HEK293T (cell line): ENCODE results near the gene P2RX3.

Experiments used
- CTCF ChIA-PET: fragments of 350-600 bp; formaldehyde crosslinking; extraction: SDS; loops from one replicate; lab custom pipeline; 2021; ENCODE audit warnings: antibody characterized with exemption, inconsistent platforms; lab: Yijun Ruan, JAX
- POLR2A ChIA-PET: fragments of 350-600 bp; formaldehyde crosslinking; extraction: SDS; loops from one replicate; lab custom pipeline; 2020; ENCODE audit warnings: antibody characterized with exemption, inconsistent platforms; lab: Yijun Ruan, JAX
- DNase-seq: peaks from one replicate; pipeline ENCODE4 v3.0.0; 2012; ENCODE audit warnings: mixed read lengths; ENCODE audit errors: extremely low spot score
- ARNT ChIP-seq: fragments of 450-650 bp; IDR thresholded peaks from 2 replicates; pipeline ENCODE4 v1.6.1; 2017; ENCODE audit warnings: mild to moderate bottlenecking
- BHLHE40 ChIP-seq: fragments of 450-650 bp; IDR thresholded peaks from 2 replicates; pipeline ENCODE4 v1.6.1; 2016; ENCODE audit warnings: mild to moderate bottlenecking, moderate library complexity, borderline replicate concordance
- CTBP1 ChIP-seq: fragments of 450-650 bp; IDR thresholded peaks from 2 replicates; pipeline ENCODE4 v1.6.1; 2016; ENCODE audit warnings: borderline replicate concordance
- ELF4 ChIP-seq: fragments of 450-650 bp; IDR thresholded peaks from 2 replicates; pipeline ENCODE4 v1.6.1; 2017; ENCODE audit warnings: antibody characterized with exemption
- FOXA1 ChIP-seq: fragments of 450-650 bp; IDR thresholded peaks from 2 replicates; pipeline ENCODE4 v1.6.1; 2016; ENCODE audit warnings: mild to moderate bottlenecking
- FOXK2 ChIP-seq: fragments of 450-650 bp; IDR thresholded peaks from 2 replicates; pipeline ENCODE4 v1.6.1; 2016; ENCODE audit warnings: mild to moderate bottlenecking
- FOXM1 ChIP-seq: fragments of 450-650 bp; IDR thresholded peaks from 2 replicates; pipeline ENCODE4 v1.6.1; 2017; ENCODE audit warnings: mild to moderate bottlenecking, borderline replicate concordance
- HDGF ChIP-seq: fragments of 450-650 bp; IDR thresholded peaks from 2 replicates; pipeline ENCODE4 v1.6.1; 2017; ENCODE audit warnings: antibody characterized with exemption, borderline replicate concordance
- L3MBTL2 ChIP-seq: fragments of 450-650 bp; conservative IDR thresholded peaks from 2 replicates; pipeline ENCODE4 v1.6.1; 2016; ENCODE audit warnings: mild to moderate bottlenecking
- LEF1 ChIP-seq: fragments of 450-650 bp; IDR thresholded peaks from 2 replicates; pipeline ENCODE4 v1.6.1; 2017; ENCODE audit warnings: mild to moderate bottlenecking, borderline replicate concordance
- NFRKB ChIP-seq: fragments of 450-650 bp; IDR thresholded peaks from 2 replicates; pipeline ENCODE4 v1.6.1; 2016; ENCODE audit warnings: mild to moderate bottlenecking, moderate library complexity
- SP1 ChIP-seq: fragments of 450-650 bp; IDR thresholded peaks from 2 replicates; pipeline ENCODE4 v1.6.1; 2017
- SUZ12 ChIP-seq: fragments of 450-650 bp; IDR thresholded peaks from 2 replicates; pipeline ENCODE4 v1.6.1; 2016; ENCODE audit warnings: mild to moderate bottlenecking
- TARDBP ChIP-seq: fragments of 450-650 bp; IDR thresholded peaks from 2 replicates; pipeline ENCODE4 v1.6.1; 2016
- ZNF384 ChIP-seq: fragments of 450-650 bp; IDR thresholded peaks from 2 replicates; pipeline ENCODE4 v1.6.1; 2016
- TF ChIP-seq, protein P1 (sequence below): fragments of 450-650 bp; IDR thresholded peaks from 2 replicates; pipeline ENCODE4 v1.6.1; 2016

The P2RX3 gene

DNA sequence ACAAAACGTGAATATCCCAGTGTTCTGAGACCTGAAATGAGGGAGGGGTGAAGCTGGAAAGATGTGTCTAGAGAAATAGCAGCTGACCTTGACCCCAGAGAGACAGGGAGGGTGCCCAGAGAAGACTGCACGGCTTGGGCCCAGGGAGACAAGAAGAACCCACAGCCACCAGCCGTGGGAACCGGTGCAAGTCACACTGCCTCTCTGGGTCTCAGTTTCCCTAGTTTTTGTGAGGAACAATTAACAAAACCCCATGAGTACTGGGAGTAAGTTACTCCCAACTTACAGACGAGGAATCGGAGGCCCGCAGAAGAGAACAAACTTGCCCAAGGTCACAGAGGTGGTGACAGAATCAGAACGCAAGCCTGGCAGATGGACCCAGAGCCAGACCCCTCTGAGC is 32.6 kb upstream of the P2RX3 start:
- ChIA-PET POLR2A (no interaction called here), CTCF (no interaction called here)
- no peak for DNase-seq
- TF ChIP-seq ZNF384 (no peak), ELF4 (no peak), FOXA1 (no peak), SUZ12 (no peak), BHLHE40 (no peak), SP1 (no peak), FOXM1 (no peak), FOXK2 (no peak), L3MBTL2 (no peak), LEF1 (no peak), CTBP1 (no peak)

DNA sequence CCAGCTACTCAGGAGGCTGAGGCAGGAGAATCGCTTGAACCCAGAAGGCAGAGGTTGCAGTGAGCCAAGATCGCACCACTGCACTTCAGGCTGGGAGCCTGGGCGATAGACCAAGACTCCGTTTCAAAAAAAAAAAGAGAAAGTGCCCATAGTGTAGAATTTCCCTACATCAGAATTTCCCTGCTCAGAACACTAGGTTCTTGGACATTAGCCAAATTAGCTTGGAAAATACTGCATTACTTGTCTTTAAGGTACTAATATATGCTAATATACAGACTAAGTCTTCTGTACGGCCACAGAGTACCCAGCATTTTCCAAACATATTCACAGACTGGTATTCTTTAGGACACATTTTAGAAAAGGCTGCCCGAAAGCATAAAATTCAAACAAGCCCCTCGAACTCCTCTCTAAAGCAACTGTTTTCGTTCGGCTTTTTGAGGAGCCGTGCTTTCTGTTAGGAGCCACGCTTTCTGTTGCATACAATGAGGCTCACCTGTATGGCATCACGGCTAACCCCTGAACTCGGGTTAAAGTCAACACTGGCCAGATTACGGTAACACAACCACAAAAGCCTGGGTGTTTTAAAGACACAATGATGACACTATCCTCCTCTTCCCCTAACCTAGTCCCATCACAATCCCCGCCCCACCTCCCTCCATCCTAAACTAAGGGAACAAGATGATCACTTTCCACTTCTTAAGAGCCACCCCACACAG is 31.8 kb upstream of the P2RX3 start:
- no peak for DNase-seq
- TF ChIP-seq ELF4 = no peak
- POLR2A ChIA-PET = no interaction called here
- CTCF ChIA-PET = no interaction called here

DNA sequence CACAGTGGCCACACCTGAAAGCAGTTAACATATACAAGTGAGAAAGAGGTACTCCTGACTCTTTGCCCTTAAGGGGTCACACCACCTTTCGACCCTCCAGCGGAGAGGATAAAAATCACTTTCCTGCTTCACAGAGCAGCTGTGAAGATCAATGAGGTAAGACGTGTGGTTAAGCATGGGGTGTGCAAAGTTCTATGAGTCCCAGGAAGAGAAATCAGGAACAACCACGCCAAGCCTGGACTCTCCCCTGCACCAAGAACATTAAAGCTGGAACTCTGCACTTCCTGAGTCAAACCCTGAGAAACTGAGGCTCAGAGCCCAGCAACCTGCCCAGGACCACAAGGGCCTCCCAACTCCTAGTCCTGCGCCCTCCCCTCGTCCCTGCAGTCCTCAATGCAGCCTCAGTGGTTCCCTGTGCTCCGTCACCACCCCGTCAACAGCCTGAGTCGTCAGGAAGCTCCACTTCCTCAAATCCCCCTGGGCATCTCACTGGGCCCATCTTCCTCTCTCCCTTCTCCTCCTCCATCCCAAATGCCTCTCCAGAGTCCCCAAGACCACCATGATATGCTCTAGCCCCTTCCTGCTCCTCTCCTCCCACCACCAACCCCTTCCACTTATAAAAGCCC is 31.1 kb upstream of the P2RX3 start:
- ChIA-PET POLR2A (no interaction called here), CTCF (no interaction called here)
- DNase-seq = no peak
- TF ChIP-seq NFRKB (no peak), ELF4 (no peak), L3MBTL2 (no peak), CTBP1 (no peak), LEF1 (no peak), TARDBP (no peak), ZNF384 (no peak), HDGF (no peak), SUZ12 (no peak), BHLHE40 (no peak), SP1 (no peak)
- TF ChIP-seq, protein P1, sequence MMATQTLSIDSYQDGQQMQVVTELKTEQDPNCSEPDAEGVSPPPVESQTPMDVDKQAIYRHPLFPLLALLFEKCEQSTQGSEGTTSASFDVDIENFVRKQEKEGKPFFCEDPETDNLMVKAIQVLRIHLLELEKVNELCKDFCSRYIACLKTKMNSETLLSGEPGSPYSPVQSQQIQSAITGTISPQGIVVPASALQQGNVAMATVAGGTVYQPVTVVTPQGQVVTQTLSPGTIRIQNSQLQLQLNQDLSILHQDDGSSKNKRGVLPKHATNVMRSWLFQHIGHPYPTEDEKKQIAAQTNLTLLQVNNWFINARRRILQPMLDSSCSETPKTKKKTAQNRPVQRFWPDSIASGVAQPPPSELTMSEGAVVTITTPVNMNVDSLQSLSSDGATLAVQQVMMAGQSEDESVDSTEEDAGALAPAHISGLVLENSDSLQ = no peak

DNA sequence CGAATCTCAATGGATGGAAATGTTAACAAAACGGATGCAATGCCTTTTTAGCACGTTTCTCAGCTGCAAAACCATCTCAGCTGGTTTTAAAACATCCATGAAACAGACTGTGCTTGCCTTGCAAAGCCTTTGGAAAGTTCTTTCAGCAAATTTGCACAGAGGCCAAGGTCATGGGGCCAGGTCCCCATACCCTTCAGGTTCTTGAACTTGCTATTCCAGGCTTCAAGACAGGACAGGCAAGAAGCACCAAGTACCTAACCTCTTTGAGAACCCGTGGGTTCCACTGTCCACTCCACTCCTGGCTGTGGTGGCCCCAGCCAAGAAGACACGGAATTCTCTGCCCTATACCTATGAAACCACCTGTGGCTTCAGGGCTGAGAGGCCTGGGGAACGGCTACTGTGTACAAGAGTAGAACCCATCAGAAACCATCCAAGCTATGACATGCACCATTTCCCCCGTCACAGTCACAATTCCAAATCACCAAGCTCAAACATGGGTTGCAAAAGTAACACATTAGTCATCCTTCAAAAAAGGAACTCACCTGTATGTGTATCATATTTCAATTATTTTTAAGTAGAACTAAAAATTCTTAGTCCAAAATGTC is 30.4 kb upstream of the P2RX3 start:
- DNase-seq = no peak
- POLR2A ChIA-PET = no interaction called here
- CTCF ChIA-PET = no interaction called here
- TF ChIP-seq LEF1 (no peak), NFRKB (no peak), L3MBTL2 (no peak), SP1 (no peak), ELF4 (no peak), FOXA1 (no peak), FOXM1 (no peak), TARDBP (no peak)
- TF ChIP-seq, protein P1 = no peak

DNA sequence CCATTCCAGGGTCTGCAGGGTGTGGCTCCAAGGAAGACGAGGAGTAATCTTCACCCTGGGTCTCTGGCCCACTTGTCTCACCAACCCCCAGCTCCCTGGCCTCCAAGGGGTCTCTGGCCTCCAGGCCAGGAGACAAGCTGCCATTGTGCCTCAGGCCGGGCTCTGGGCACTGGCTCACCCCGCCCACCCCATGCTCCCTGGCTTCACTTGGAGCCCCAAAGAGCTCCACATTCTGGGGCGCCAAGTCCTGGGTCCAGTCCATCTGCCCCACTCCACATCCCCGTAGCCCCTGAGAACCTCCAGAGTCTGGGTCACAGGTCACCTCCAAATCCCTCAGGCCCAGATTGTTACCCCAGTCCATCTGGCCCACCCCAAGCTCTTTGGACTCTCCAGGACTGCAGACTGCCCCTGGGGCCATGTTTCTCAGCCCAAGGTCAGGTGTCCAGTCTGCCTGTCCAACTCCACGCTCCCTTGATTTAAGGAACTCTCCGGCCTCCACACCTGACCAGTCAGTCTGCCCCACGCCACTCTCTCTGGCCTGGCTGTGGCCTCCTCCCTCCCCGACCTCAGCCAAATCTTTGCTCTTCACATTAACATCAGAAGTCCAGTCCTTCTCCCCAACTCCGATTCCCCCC is 29.6 kb upstream of the P2RX3 start:
- no peak for DNase-seq
- POLR2A ChIA-PET = no interaction called here
- CTCF ChIA-PET = no interaction called here
- TF ChIP-seq, protein P1 = no peak
- TF ChIP-seq TARDBP (no peak), FOXA1 (no peak), ZNF384 (no peak), FOXK2 (no peak), L3MBTL2 (no peak), FOXM1 (no peak), CTBP1 (no peak)

DNA sequence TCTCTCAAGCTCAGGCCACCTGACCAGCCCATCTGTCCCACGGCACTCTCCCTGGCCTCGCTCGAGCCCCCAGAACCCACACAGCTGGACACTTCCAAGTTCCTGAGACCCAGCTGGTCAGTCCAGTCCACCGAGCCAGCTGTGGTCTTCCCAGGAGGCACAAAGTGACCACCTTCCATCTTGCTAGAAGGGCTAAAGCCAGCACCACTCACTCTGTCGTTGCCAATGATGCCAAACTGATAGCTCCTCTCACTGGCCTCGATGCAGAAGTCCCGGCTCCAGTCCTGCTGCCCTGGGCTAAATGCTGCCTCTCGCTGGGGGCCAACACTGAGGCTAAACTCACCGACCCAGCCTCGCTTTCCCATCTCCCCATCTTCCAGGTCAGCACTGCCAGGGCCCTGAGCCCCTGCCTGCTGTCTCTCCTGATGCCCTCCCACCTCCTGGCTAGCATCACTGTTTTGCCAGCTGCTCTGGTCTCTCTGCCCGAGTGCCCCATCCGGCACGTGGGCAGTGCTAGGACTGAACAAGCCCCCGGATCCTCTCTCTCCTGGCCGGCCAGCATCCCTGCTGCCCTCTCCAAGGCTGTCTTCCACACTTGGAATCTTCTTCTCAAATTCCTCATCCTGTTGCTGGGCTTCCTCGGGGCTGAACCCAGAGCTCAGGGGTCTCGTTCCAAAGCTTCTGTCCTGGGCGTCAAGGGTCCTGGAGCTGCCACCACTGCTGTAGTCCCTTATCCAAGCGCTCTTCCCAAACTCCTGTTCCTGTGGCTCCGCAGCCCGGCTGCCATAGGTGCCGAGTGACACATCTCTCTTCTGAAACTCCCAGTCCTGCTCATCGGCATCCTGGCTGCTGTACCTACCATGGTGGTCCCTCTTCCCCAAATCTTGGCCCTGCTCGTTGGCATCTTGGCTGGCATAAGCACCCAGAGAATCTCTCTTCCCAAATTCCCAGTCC is 28.8 kb upstream of the P2RX3 start:
- POLR2A ChIA-PET = no interaction called here
- TF ChIP-seq, protein P1 = no peak
- TF ChIP-seq ELF4 (no peak), SUZ12 (no peak), NFRKB (no peak), FOXK2 (no peak), ZNF384 (no peak), TARDBP (no peak), FOXM1 (no peak), L3MBTL2 (no peak), ARNT (no peak), FOXA1 (no peak), SP1 (no peak), BHLHE40 (no peak), CTBP1 (no peak), LEF1 (no peak), HDGF (no peak)
- DNase-seq = no peak
- CTCF ChIA-PET = interaction anchor here (0.6 kb wide), 1 partner anchor 304 kb away, joined by 3 read pairs; no protein-coding TSS in a partner anchor
